ENCODE measurements around the gene NPFFR1.

- TF ChIP-seq, protein P1, sequence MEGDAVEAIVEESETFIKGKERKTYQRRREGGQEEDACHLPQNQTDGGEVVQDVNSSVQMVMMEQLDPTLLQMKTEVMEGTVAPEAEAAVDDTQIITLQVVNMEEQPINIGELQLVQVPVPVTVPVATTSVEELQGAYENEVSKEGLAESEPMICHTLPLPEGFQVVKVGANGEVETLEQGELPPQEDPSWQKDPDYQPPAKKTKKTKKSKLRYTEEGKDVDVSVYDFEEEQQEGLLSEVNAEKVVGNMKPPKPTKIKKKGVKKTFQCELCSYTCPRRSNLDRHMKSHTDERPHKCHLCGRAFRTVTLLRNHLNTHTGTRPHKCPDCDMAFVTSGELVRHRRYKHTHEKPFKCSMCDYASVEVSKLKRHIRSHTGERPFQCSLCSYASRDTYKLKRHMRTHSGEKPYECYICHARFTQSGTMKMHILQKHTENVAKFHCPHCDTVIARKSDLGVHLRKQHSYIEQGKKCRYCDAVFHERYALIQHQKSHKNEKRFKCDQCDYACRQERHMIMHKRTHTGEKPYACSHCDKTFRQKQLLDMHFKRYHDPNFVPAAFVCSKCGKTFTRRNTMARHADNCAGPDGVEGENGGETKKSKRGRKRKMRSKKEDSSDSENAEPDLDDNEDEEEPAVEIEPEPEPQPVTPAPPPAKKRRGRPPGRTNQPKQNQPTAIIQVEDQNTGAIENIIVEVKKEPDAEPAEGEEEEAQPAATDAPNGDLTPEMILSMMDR (IDR thresholded peaks at IDR 0.05; ENCODE audit: poor library complexity) = no peak
- TF ChIP-seq EZH2 (IDR thresholded peaks at IDR 0.05; ENCODE audit: borderline replicate concordance) (no peak), EZH2phosphoT487 (IDR thresholded peaks at IDR 0.05; ENCODE audit: low read depth, severe bottlenecking, unreplicated experiment) (no peak)
Observed at GRCh38 chr10:70300908-70301597, 17.2 kb upstream of the NPFFR1 start.
